ENCODE measurements around the gene DET1. TPM values are rescaled to one million over a fixed set of nuclear protein-coding genes. Genes with fewer than 3 reads are reported as not detected.
"Not testable (repeated sequence)": the region's sequence is repeated elsewhere in the genome, so short reads cannot be mapped to it uniquely, and the experiment has no call there.

Gene DET1
- total and polyA plus RNA-seq, 3 experiments from 2014 or later, result 1.4 to 2.8 (median 1.8) TPM

- H3K27me3 ChIP-seq (ENCODE audit: insufficient read depth, low read length, poor library complexity, severe bottlenecking); POLR2A ChIA-PET; H3K9me3 Mint-ChIP-seq; CTCF ChIA-PET; H3K36me3 Mint-ChIP-seq; H3K9me3 ChIP-seq (ENCODE audit: low read length); H3K27me3 Mint-ChIP-seq; H3K36me3 ChIP-seq (ENCODE audit: insufficient read depth, low read length); DNase-seq; H3K4me1 ChIP-seq (ENCODE audit: insufficient read depth, low read length): not testable (repeated sequence)
- Mint-ChIP-seq H3K27ac (peak overlapping the region; percentile 93 to 99 (median 96)), H3K4me3 (peak overlapping the region; percentile 91 to 98 (median 94)), H3K4me1 (peaks cover 14 to 24% (median 15%) of the 10 kb centered on the region in 3 donors)
- Histone ChIP-seq H3K27ac (ENCODE audit: low read depth, low read length) (peak overlapping the region; percentile 71), H3K4me3 (ENCODE audit: low read length) (peak overlapping the region; percentile 91)
Measured at GRCh38 chr15:88545578-88546247, 768 bp downstream of the DET1 start.

GRCh38 chr15:88543065-88543776 lies 3.3 kb downstream of the DET1 start:
- Mint-ChIP-seq H3K4me1 (peaks cover 14 to 24% (median 15%) of the 10 kb centered on the region in 3 donors), H3K27ac (peak overlapping the region in 1 of 8 donors; percentile 75), H3K4me3 (peak overlapping the region in 1 of 7 donors; percentile 30), H3K9me3 (no peaks in the 10 kb centered on the region), H3K27me3 (no peaks in the 10 kb centered on the region), H3K36me3 (peaks cover 0 to 5% (median 3%) of the 10 kb centered on the region in 3 donors)
- no peaks in the 10 kb centered on the region for H3K9me3 ChIP-seq (ENCODE audit: low read length)
- no peaks in the 10 kb centered on the region for H3K36me3 ChIP-seq (ENCODE audit: insufficient read depth, low read length)
- DNase-seq, result no peak
- H3K4me1 ChIP-seq (ENCODE audit: insufficient read depth, low read length), result peaks cover 8% of the 10 kb centered on the region
- no peaks in the 10 kb centered on the region for H3K27me3 ChIP-seq (ENCODE audit: insufficient read depth, low read length, poor library complexity, severe bottlenecking)
- ChIA-PET POLR2A (no interaction called here), CTCF (no interaction called here)
- H3K4me3 ChIP-seq (ENCODE audit: low read length), result no peak overlapping the region
- H3K27ac ChIP-seq (ENCODE audit: low read depth, low read length), result peak overlapping the region; percentile 59

- H3K9me3 Mint-ChIP-seq, result no peaks in the 10 kb centered on the region
- H3K27me3 ChIP-seq (ENCODE audit: insufficient read depth, low read length, poor library complexity, severe bottlenecking), result no peaks in the 10 kb centered on the region
- no peaks in the 10 kb centered on the region for H3K9me3 ChIP-seq (ENCODE audit: low read length)
- no peak overlapping the region for H3K4me3 Mint-ChIP-seq
- H3K4me3 ChIP-seq (ENCODE audit: low read length), result no peak overlapping the region
- peak overlapping the region; percentile 59 for H3K27ac ChIP-seq (ENCODE audit: low read depth, low read length)
- H3K4me1 ChIP-seq (ENCODE audit: insufficient read depth, low read length), result peaks cover 7% of the 10 kb centered on the region
- no peak for DNase-seq
- no peaks in the 10 kb centered on the region for H3K27me3 Mint-ChIP-seq
- peak overlapping the region in 1 of 8 donors; percentile 65 for H3K27ac Mint-ChIP-seq
- ChIA-PET CTCF (no interaction called here), POLR2A (no interaction called here)
- no peaks in the 10 kb centered on the region for H3K36me3 ChIP-seq (ENCODE audit: insufficient read depth, low read length)
- H3K36me3 Mint-ChIP-seq, result peaks cover 0 to 5% (median 3%) of the 10 kb centered on the region in 3 donors
- peaks cover 14 to 24% (median 15%) of the 10 kb centered on the region in 3 donors for H3K4me1 Mint-ChIP-seq
Measured at GRCh38 chr15:88542342-88542733, 4.1 kb downstream of the DET1 start.

GRCh38 chr15:88541709-88542341 lies 4.7 kb downstream of the DET1 start:
- peak overlapping the region in 1 of 8 donors; percentile 26 for H3K27ac Mint-ChIP-seq

GRCh38 chr15:88541111-88541510 lies 5.4 kb downstream of the DET1 start:
- H3K4me3 ChIP-seq (ENCODE audit: low read length); H3K27me3 ChIP-seq (ENCODE audit: insufficient read depth, low read length, poor library complexity, severe bottlenecking); DNase-seq; H3K4me1 ChIP-seq (ENCODE audit: insufficient read depth, low read length); H3K4me3 Mint-ChIP-seq; H3K27ac Mint-ChIP-seq; H3K9me3 Mint-ChIP-seq; CTCF ChIA-PET; H3K27me3 Mint-ChIP-seq; POLR2A ChIA-PET; H3K9me3 ChIP-seq (ENCODE audit: low read length); H3K27ac ChIP-seq (ENCODE audit: low read depth, low read length); H3K36me3 ChIP-seq (ENCODE audit: insufficient read depth, low read length); H3K36me3 Mint-ChIP-seq: not testable (repeated sequence)
- peaks cover 5 to 13% (median 7%) of the 10 kb centered on the region in 3 donors for H3K4me1 Mint-ChIP-seq

More at GRCh38 chr15:88541709-88542341, 4.7 kb downstream of the DET1 start:
- no peaks in the 10 kb centered on the region for H3K9me3 ChIP-seq (ENCODE audit: low read length)
- no peaks in the 10 kb centered on the region for H3K27me3 ChIP-seq (ENCODE audit: insufficient read depth, low read length, poor library complexity, severe bottlenecking)
- no peaks in the 10 kb centered on the region for H3K36me3 ChIP-seq (ENCODE audit: insufficient read depth, low read length)
- H3K27ac ChIP-seq (ENCODE audit: low read depth, low read length), result peak overlapping the region; percentile 59
- H3K4me3 ChIP-seq (ENCODE audit: low read length), result no peak overlapping the region
- H3K4me1 ChIP-seq (ENCODE audit: insufficient read depth, low read length), result peaks cover 2% of the 10 kb centered on the region
- Mint-ChIP-seq H3K4me1 (peaks cover 10 to 19% (median 12%) of the 10 kb centered on the region in 3 donors), H3K9me3 (no peaks in the 10 kb centered on the region), H3K36me3 (peaks cover 0 to 5% (median 3%) of the 10 kb centered on the region in 3 donors), H3K4me3 (no peak overlapping the region), H3K27me3 (no peaks in the 10 kb centered on the region)
- DNase-seq, result no peak
- POLR2A ChIA-PET, result no interaction called here
- CTCF ChIA-PET, result no interaction called here

GRCh38 chr15:88540350-88540749 lies 6.1 kb downstream of the DET1 start:
- H3K27me3 Mint-ChIP-seq; H3K36me3 ChIP-seq (ENCODE audit: insufficient read depth, low read length); H3K27ac ChIP-seq (ENCODE audit: low read depth, low read length); DNase-seq; H3K4me1 ChIP-seq (ENCODE audit: insufficient read depth, low read length); H3K9me3 Mint-ChIP-seq; H3K36me3 Mint-ChIP-seq; H3K27me3 ChIP-seq (ENCODE audit: insufficient read depth, low read length, poor library complexity, severe bottlenecking); H3K9me3 ChIP-seq (ENCODE audit: low read length); CTCF ChIA-PET; POLR2A ChIA-PET; H3K4me3 Mint-ChIP-seq; H3K4me3 ChIP-seq (ENCODE audit: low read length); H3K4me1 Mint-ChIP-seq: not testable (repeated sequence)
- peak overlapping the region in 1 of 8 donors; percentile 89 for H3K27ac Mint-ChIP-seq

- H3K27me3 Mint-ChIP-seq, result no peaks in the 10 kb centered on the region
- H3K4me3 Mint-ChIP-seq, result no peak overlapping the region
- H3K9me3 Mint-ChIP-seq, result peaks cover 1 to 10% (median 4%) of the 10 kb centered on the region in 5 donors
- Histone ChIP-seq H3K9me3 (ENCODE audit: low read length) (no peaks in the 10 kb centered on the region), H3K36me3 (ENCODE audit: insufficient read depth, low read length) (no peaks in the 10 kb centered on the region), H3K4me3 (ENCODE audit: low read length) (no peak overlapping the region), H3K27me3 (ENCODE audit: insufficient read depth, low read length, poor library complexity, severe bottlenecking) (no peaks in the 10 kb centered on the region), H3K27ac (ENCODE audit: low read depth, low read length) (no peak overlapping the region), H3K4me1 (ENCODE audit: insufficient read depth, low read length) (no peaks in the 10 kb centered on the region)
- H3K27ac Mint-ChIP-seq, result no peak overlapping the region
- DNase-seq, result no peak
- H3K4me1 Mint-ChIP-seq, result peaks cover 0 to 3% (median 0%) of the 10 kb centered on the region in 3 donors
- CTCF ChIA-PET, result no interaction called here
- H3K36me3 Mint-ChIP-seq, result peaks cover 6 to 15% (median 14%) of the 10 kb centered on the region in 3 donors
- POLR2A ChIA-PET, result no interaction called here
Measured at GRCh38 chr15:88539441-88539840, 7.0 kb downstream of the DET1 start.

GRCh38 chr15:88538972-88539371 lies 7.5 kb downstream of the DET1 start:
- Histone ChIP-seq H3K9me3 (ENCODE audit: low read length) (no peaks in the 10 kb centered on the region), H3K36me3 (ENCODE audit: insufficient read depth, low read length) (no peaks in the 10 kb centered on the region), H3K4me1 (ENCODE audit: insufficient read depth, low read length) (no peaks in the 10 kb centered on the region), H3K27me3 (ENCODE audit: insufficient read depth, low read length, poor library complexity, severe bottlenecking) (no peaks in the 10 kb centered on the region), H3K27ac (ENCODE audit: low read depth, low read length) (no peak overlapping the region), H3K4me3 (ENCODE audit: low read length) (no peak overlapping the region)
- DNase-seq, result no peak
- ChIA-PET POLR2A (no interaction called here), CTCF (no interaction called here)
- H3K4me1 Mint-ChIP-seq, result no peaks in the 10 kb centered on the region
- no peak overlapping the region for H3K27ac Mint-ChIP-seq
- H3K36me3 Mint-ChIP-seq, result peaks cover 9 to 20% (median 18%) of the 10 kb centered on the region in 3 donors
- H3K27me3 Mint-ChIP-seq, result no peaks in the 10 kb centered on the region
- no peak overlapping the region for H3K4me3 Mint-ChIP-seq
- H3K9me3 Mint-ChIP-seq, result peaks cover 3 to 12% (median 5%) of the 10 kb centered on the region in 5 donors

Data from CD8-positive, alpha-beta memory T cell (primary cell).